ENCODE results near the gene OR6B1.

OR6B1 gene

DNA sequence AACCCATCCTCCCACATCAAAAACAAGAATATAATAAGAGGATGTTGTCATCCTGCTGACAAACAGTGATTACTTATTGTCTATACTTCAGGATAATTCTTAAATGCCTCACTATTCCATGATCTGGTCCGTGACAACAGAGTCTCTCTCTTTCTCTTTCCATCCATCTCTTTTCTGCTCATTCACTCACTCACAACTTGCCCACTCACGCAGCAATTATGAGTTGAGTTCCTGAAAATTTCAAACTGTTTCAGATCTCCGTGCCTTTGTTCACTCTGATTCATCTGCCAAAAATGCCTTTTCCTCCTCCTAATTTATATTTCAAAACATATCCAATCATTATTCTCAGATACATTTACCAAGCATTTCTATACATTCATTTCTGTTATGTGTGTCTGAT is 1.4 kb downstream of the OR6B1 start:
- Histone ChIP-seq H3K36me3 (ENCODE audit: insufficient read depth) (no peaks in the 10 kb centered on the region), H3K4me2 (no peak overlapping the region), H3K4me3 (IDR thresholded peaks at IDR 0.05; ENCODE audit: insufficient read depth, low read depth, low read length) (no peak overlapping the region), H3K4me1 (ENCODE audit: low read depth, poor library complexity, severe bottlenecking) (no peaks in the 10 kb centered on the region), H3K27ac (no peak overlapping the region), H3K79me2 (ENCODE audit: insufficient read depth, low read depth) (no peaks in the 10 kb centered on the region), H4K20me1 (ENCODE audit: insufficient read depth) (no peaks in the 10 kb centered on the region), H2AFZ (ENCODE audit: low read depth) (no peak overlapping the region), H3K27me3 (ENCODE audit: insufficient read depth, low read depth) (no peaks in the 10 kb centered on the region), H3K9ac (no peak overlapping the region)
- TF ChIP-seq, protein P1, sequence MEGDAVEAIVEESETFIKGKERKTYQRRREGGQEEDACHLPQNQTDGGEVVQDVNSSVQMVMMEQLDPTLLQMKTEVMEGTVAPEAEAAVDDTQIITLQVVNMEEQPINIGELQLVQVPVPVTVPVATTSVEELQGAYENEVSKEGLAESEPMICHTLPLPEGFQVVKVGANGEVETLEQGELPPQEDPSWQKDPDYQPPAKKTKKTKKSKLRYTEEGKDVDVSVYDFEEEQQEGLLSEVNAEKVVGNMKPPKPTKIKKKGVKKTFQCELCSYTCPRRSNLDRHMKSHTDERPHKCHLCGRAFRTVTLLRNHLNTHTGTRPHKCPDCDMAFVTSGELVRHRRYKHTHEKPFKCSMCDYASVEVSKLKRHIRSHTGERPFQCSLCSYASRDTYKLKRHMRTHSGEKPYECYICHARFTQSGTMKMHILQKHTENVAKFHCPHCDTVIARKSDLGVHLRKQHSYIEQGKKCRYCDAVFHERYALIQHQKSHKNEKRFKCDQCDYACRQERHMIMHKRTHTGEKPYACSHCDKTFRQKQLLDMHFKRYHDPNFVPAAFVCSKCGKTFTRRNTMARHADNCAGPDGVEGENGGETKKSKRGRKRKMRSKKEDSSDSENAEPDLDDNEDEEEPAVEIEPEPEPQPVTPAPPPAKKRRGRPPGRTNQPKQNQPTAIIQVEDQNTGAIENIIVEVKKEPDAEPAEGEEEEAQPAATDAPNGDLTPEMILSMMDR (conservative IDR thresholded peaks at IDR 0.05; ENCODE audit: low read depth, low read length): no peak

DNA sequence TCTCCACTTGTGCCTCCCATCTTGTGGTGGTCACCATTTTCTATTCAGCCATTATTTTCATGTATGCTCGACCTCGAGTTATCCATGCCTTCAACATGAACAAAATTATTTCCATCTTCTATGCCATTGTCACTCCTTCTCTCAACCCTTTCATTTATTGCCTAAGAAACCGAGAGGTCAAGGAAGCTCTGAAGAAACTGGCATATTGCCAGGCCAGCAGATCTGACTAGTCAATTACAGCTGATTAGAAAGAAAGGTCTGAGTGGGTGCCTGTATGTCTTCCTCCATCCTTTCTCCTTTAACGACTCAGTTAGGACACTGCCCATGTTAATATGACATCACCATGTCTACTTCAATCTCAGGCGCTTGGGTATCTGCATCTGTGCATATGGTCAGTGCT is 4.6 kb downstream of the OR6B1 start:
- TF ChIP-seq, protein P1 (conservative IDR thresholded peaks at IDR 0.05; ENCODE audit: low read depth, low read length): no peak
- no peaks in the 10 kb centered on the region for H3K36me3 ChIP-seq (ENCODE audit: insufficient read depth)

DNA sequence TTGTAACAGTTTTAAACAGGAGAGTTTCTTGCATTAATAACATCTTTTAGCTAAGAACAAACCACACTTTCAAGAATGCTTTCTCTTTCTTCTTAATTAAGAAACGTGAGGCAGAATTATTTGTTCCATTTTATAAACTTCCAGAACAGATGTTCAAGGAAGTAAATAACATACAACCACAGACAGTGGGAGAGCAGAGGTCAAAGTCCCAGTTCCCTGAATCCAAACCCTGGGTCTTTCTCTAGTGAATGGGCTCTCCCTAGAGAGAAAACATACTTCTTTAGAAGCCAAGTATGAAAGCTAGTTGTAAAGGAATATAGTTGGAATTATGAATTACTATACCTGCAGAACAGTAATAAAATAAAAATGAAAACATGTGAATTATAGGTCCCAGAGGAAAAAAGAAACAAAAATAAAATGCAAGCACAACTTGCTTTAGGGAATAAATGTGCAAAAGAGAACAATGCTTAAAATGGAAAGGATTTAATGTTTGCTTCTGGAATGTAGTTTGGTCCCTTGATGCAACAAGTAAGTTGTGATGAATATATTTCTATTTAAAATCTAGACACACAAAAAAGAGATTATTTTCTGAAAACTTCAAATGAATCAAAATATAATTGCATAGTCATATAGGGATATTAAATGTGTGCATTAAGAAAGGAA is 6.0 kb downstream of the OR6B1 start:
- H3K27ac ChIP-seq: no peak overlapping the region
- H3K27me3 ChIP-seq (ENCODE audit: insufficient read depth, low read depth): no peaks in the 10 kb centered on the region
- no peak overlapping the region for H3K4me2 ChIP-seq
- no peaks in the 10 kb centered on the region for H3K4me1 ChIP-seq (ENCODE audit: low read depth, poor library complexity, severe bottlenecking)
- H3K79me2 ChIP-seq (ENCODE audit: insufficient read depth, low read depth): no peaks in the 10 kb centered on the region
- no peaks in the 10 kb centered on the region for H4K20me1 ChIP-seq (ENCODE audit: insufficient read depth)
- no peaks in the 10 kb centered on the region for H3K36me3 ChIP-seq (ENCODE audit: insufficient read depth)
- TF ChIP-seq, protein P1 (conservative IDR thresholded peaks at IDR 0.05; ENCODE audit: low read depth, low read length): no peak
- H2AFZ ChIP-seq (ENCODE audit: low read depth): no peak overlapping the region
- H3K9ac ChIP-seq: no peak overlapping the region
- no peak overlapping the region for H3K4me3 ChIP-seq (IDR thresholded peaks at IDR 0.05; ENCODE audit: insufficient read depth, low read depth, low read length)

More for the DNA sequence above, 4.6 kb downstream of the OR6B1 start:
- no peak overlapping the region for H3K4me3 ChIP-seq (IDR thresholded peaks at IDR 0.05; ENCODE audit: insufficient read depth, low read depth, low read length)
- H3K9ac ChIP-seq: no peak overlapping the region
- no peak overlapping the region for H2AFZ ChIP-seq (ENCODE audit: low read depth)
- H3K4me1 ChIP-seq (ENCODE audit: low read depth, poor library complexity, severe bottlenecking): no peaks in the 10 kb centered on the region
- H3K27me3 ChIP-seq (ENCODE audit: insufficient read depth, low read depth): no peaks in the 10 kb centered on the region
- H3K4me2 ChIP-seq: no peak overlapping the region
- no peaks in the 10 kb centered on the region for H4K20me1 ChIP-seq (ENCODE audit: insufficient read depth)
- H3K27ac ChIP-seq: no peak overlapping the region
- H3K79me2 ChIP-seq (ENCODE audit: insufficient read depth, low read depth): no peaks in the 10 kb centered on the region

DNA sequence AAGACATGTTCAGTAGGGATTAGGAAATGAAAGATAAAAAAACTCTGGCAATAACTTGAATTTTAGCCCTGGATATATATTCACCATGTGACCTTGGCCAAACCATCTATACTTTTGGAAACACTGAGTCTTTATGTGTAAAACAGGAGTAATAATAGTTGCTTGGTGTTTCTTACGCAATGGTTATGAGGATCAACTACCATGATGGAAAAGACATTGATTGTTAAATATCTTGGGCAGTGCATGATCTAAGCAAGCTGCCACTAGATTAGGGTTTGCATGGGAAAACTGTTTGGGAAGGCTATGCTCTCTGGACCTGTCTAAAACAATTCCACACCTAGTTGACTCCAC is 6.5 kb downstream of the OR6B1 start:
- Histone ChIP-seq H3K27ac (no peak overlapping the region), H3K4me1 (ENCODE audit: low read depth, poor library complexity, severe bottlenecking) (no peaks in the 10 kb centered on the region), H4K20me1 (ENCODE audit: insufficient read depth) (no peaks in the 10 kb centered on the region), H3K4me2 (no peak overlapping the region), H3K4me3 (IDR thresholded peaks at IDR 0.05; ENCODE audit: insufficient read depth, low read depth, low read length) (no peak overlapping the region), H3K9ac (no peak overlapping the region), H3K27me3 (ENCODE audit: insufficient read depth, low read depth) (no peaks in the 10 kb centered on the region), H2AFZ (ENCODE audit: low read depth) (no peak overlapping the region), H3K36me3 (ENCODE audit: insufficient read depth) (no peaks in the 10 kb centered on the region), H3K79me2 (ENCODE audit: insufficient read depth, low read depth) (no peaks in the 10 kb centered on the region)
- TF ChIP-seq, protein P1 (conservative IDR thresholded peaks at IDR 0.05; ENCODE audit: low read depth, low read length): no peak

Measured in KMS-11 (cell line).